PC-3 (cell line): Measurements from ENCODE around the gene EPHB2.

Experiments
- CTCF ChIP-seq: fragments of 300-600 bp; sonication (generic); conservative IDR thresholded peaks from 2 replicates; pipeline ENCODE4 v1.5.1; 2017; ENCODE audit warnings: antibody characterized with exemption, low read depth, mild to moderate bottlenecking, low read length
- EZH2 ChIP-seq: fragments of 300-600 bp; sonication (generic); IDR thresholded peaks from one replicate; pipeline ENCODE4 v1.6.1; 2017; ENCODE audit warnings: antibody characterized with exemption, mild to moderate bottlenecking, low read length; ENCODE audit not compliant: unreplicated experiment
- EZH2phosphoT487 ChIP-seq: fragments of 300-600 bp; sonication (generic); IDR thresholded peaks from 2 replicates; pipeline ENCODE4 v1.6.1; 2018; ENCODE audit warnings: mild to moderate bottlenecking, antibody characterized with exemption, low read length, borderline replicate concordance

GRCh38 chr1:22875241-22875640 is 164.6 kb downstream of the EPHB2 start:
- TF ChIP-seq CTCF (no peak), EZH2 (no peak), EZH2phosphoT487 (no peak)
